ENCODE measurements around the gene KIRREL1. TPM values are rescaled to one million over a fixed set of nuclear protein-coding genes. Genes with fewer than 3 reads are reported as not detected.

KIRREL1 gene
- total and polyA plus RNA-seq, 2 donors (not counting 1 experiment from before 2014, with no cell fraction given), result 55.5 to 123 TPM

DNA sequence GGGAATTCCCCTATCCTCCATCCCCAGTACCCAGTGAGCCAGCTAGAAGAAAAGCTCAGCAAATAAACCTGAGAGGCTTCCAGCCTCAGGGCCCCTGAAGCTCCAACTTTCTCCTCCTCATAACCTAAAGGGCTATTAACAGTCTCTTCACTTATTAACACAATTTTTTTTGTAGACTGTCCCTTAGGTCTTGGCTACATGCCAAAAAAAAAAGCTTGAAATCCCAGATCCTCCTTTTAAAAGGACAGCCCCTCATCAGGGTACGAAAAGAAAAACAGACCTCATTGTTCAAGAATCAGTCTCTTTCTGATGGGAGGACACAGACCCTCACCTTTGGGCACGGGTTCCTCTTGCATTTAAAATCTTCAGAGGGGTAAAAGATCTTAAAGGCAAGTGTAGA, 114.5 kb downstream of the KIRREL1 start:
- Histone ChIP-seq H4K20me1 (ENCODE audit: control insufficient read depth, extremely low read depth, insufficient read depth, low read length) (no peaks in the 10 kb centered on the region), H2AFZ (ENCODE audit: low read length) (no peak overlapping the region), H3K4me3 (replicated peaks in 1 of 4; ENCODE audit: control extremely low read depth in 1 of 4, insufficient read depth in 1 of 4, low read depth in 3 of 4, low read length in 4 of 4) (no peak overlapping the region), H3K9me3 (ENCODE audit: control insufficient read depth, insufficient read depth, low read depth, low read length) (no peaks in the 10 kb centered on the region), H3K79me2 (ENCODE audit: control insufficient read depth, insufficient read depth, low read length) (no peaks in the 10 kb centered on the region), H3K27ac (ENCODE audit: insufficient read depth, low read length) (no peak overlapping the region), H3K9ac (ENCODE audit: insufficient read depth, low read length) (no peak overlapping the region), H3K27me3 (ENCODE audit: control insufficient read depth, insufficient read depth, low read length) (peaks cover 6% of the 10 kb centered on the region), H3K36me3 (ENCODE audit: control insufficient read depth, insufficient read depth, low read length) (no peaks in the 10 kb centered on the region), H3K4me1 (ENCODE audit: control insufficient read depth, extremely low read depth, insufficient read depth, low read length) (no peaks in the 10 kb centered on the region), H3K4me2 (ENCODE audit: extremely low read depth, insufficient read depth, low read length) (no peak overlapping the region)
- DNase-seq (ENCODE audit: low read depth in 2 of 2), result no peak
- TF ChIP-seq EZH2 (IDR thresholded peaks at IDR 0.05; ENCODE audit: low read length, missing control alignments), result no peak
- TF ChIP-seq CTCF (conservative IDR thresholded peaks at IDR 0.05 in 1 of 2, IDR thresholded peaks at IDR 0.05 in 1 of 2; ENCODE audit: low read depth in 1 of 2, low read length in 2 of 2), result no peak

DNA sequence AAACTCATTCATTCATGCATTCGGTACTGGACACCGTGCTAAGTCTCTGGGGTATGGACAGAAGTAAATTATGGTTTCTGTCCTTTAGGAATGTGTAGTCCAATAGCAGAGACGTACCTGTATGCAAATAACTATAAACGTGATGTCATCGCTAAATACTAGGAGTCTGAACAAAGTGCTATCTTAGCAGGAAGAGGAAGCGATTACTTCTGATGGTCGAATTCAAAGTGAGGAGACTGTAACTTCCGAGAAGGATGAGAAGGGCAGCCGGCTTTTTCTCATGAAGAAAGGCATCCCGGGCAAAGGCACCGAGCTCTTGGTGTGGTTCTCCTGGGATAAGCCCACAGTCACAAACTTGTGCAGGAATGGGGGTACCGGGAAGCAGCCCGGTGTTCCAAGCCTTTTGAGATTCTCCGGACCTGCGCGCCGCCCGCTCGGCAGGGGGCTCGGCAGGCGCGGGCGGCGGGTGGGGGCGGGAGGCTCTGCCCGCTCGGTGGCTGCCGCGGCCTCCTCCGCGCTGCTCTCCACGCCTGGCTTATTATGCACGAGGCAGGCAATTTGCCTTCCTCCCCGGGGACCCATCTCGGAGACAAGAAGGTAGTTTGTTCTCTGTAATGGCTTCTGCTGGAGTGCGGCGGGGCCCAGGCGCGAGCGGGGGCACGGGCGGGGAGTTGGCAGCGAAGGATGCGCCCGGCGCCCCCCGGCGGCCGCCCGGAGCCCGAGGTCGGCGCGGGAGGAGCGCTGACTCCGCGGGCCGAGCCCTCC, 119.7 kb downstream of the KIRREL1 start:
- peak overlapping the region; percentile 19 for H2AFZ ChIP-seq (ENCODE audit: low read length)
- no peaks in the 10 kb centered on the region for H4K20me1 ChIP-seq (ENCODE audit: control insufficient read depth, extremely low read depth, insufficient read depth, low read length)
- no peak overlapping the region for H3K27ac ChIP-seq (ENCODE audit: insufficient read depth, low read length)
- no peaks in the 10 kb centered on the region for H3K9me3 ChIP-seq (ENCODE audit: control insufficient read depth, insufficient read depth, low read depth, low read length)
- H3K79me2 ChIP-seq (ENCODE audit: control insufficient read depth, insufficient read depth, low read length), result no peaks in the 10 kb centered on the region
- H3K9ac ChIP-seq (ENCODE audit: insufficient read depth, low read length), result no peak overlapping the region
- peak overlapping the region; percentile 13 to 54 (median 30) for H3K4me3 ChIP-seq (replicated peaks in 1 of 4; ENCODE audit: control extremely low read depth in 1 of 4, insufficient read depth in 1 of 4, low read depth in 3 of 4, low read length in 4 of 4)
- no peaks in the 10 kb centered on the region for H3K36me3 ChIP-seq (ENCODE audit: control insufficient read depth, insufficient read depth, low read length)
- DNase-seq (ENCODE audit: low read depth in 2 of 2), result peak; percentile 20
- no peaks in the 10 kb centered on the region for H3K27me3 ChIP-seq (ENCODE audit: control insufficient read depth, insufficient read depth, low read length)
- H3K4me1 ChIP-seq (ENCODE audit: control insufficient read depth, extremely low read depth, insufficient read depth, low read length), result no peaks in the 10 kb centered on the region
- no peak for TF ChIP-seq EZH2 (IDR thresholded peaks at IDR 0.05; ENCODE audit: low read length, missing control alignments)
- TF ChIP-seq CTCF (conservative IDR thresholded peaks at IDR 0.05 in 1 of 2, IDR thresholded peaks at IDR 0.05 in 1 of 2; ENCODE audit: low read depth in 1 of 2, low read length in 2 of 2), result peak; percentile 4 to 7
- H3K4me2 ChIP-seq (ENCODE audit: extremely low read depth, insufficient read depth, low read length), result peak overlapping the region; percentile 63

DNA sequence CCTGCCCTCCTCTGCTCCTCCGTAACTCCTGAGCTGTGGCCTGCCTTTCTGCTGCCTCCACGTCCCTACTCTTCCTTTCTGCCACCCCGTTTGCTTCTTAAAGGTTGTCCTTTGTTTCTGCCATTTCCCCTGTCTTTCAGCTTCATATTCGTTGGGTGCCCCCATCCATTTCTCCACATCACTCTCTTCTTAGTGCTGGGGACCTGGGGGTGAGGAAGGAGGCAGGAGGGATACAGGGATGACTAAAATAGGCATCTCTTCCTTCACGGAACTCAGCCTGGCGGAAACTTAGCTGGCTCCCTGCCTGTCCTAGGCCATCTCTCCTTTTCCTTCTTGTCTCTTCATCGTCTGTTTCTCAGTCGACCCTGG, 120.3 kb downstream of the KIRREL1 start:
- Histone ChIP-seq H3K4me1 (ENCODE audit: control insufficient read depth, extremely low read depth, insufficient read depth, low read length) (no peaks in the 10 kb centered on the region), H3K27ac (ENCODE audit: insufficient read depth, low read length) (no peak overlapping the region), H3K9ac (ENCODE audit: insufficient read depth, low read length) (no peak overlapping the region), H3K9me3 (ENCODE audit: control insufficient read depth, insufficient read depth, low read depth, low read length) (no peaks in the 10 kb centered on the region), H3K27me3 (ENCODE audit: control insufficient read depth, insufficient read depth, low read length) (no peaks in the 10 kb centered on the region), H3K79me2 (ENCODE audit: control insufficient read depth, insufficient read depth, low read length) (no peaks in the 10 kb centered on the region), H4K20me1 (ENCODE audit: control insufficient read depth, extremely low read depth, insufficient read depth, low read length) (no peaks in the 10 kb centered on the region), H3K36me3 (ENCODE audit: control insufficient read depth, insufficient read depth, low read length) (no peaks in the 10 kb centered on the region), H3K4me3 (replicated peaks in 1 of 4; ENCODE audit: control extremely low read depth in 1 of 4, insufficient read depth in 1 of 4, low read depth in 3 of 4, low read length in 4 of 4) (peak overlapping the region in 1 of 4 experiments; percentile 54), H2AFZ (ENCODE audit: low read length) (peak overlapping the region; percentile 38), H3K4me2 (ENCODE audit: extremely low read depth, insufficient read depth, low read length) (peak overlapping the region; percentile 63)
- TF ChIP-seq CTCF (conservative IDR thresholded peaks at IDR 0.05 in 1 of 2, IDR thresholded peaks at IDR 0.05 in 1 of 2; ENCODE audit: low read depth in 1 of 2, low read length in 2 of 2), result no peak
- DNase-seq (ENCODE audit: low read depth in 2 of 2), result no peak

Data from fibroblast of lung (primary cell).